ENCODE measurements around the gene C12orf42. TPM values are rescaled to one million over a fixed set of nuclear protein-coding genes. Genes with fewer than 3 reads are reported as not detected.

C12orf42 gene
- total and polyA plus RNA-seq, 2 of the 4 experiments (the other 2 are of a cell fraction): not detected

DNA sequence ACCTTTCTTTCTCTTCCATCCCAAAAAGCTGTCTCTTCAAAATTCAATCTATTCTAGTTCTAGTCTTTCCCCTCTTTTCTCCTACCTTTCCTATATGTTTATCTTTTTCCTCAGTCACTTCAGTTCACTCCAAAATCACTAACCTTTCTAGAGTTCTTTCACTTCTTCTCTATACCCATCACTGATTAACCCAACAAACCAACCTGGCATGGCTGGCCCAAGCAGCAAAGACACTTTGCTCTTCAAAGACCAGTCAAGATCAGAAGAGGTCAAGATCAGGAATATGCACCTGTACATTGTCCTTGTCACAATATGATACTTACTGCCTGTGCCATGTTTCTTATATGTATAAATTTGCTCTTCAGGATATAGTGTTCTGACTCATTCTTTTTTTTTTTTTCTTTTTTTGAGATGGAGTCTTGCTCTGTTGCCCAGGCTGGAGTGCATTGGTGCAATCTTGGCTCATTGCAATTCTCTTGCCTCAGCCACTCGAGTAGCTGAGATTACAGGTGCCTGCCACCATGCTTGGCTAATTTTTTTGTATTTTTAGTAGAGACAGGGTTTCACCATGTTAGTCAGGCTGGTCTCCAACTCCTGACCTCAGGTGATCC, 112.9 kb downstream of the C12orf42 start:
- Histone ChIP-seq H4K91ac (ENCODE audit: insufficient read depth, low read depth, low read length) (no peak overlapping the region), H3K27ac (ENCODE audit: insufficient read depth, low read length) (no peak overlapping the region), H3K56ac (ENCODE audit: extremely low read depth, insufficient read depth, low read length) (no peak overlapping the region), H2BK5ac (ENCODE audit: low read depth, low read length, poor library complexity, severe bottlenecking) (no peak overlapping the region), H3K36me3 (ENCODE audit: control insufficient read depth, insufficient read depth, low read length) (no peaks in the 10 kb centered on the region), H3K9me1 (ENCODE audit: insufficient read depth, low read length) (no peaks in the 10 kb centered on the region), H3K18ac (ENCODE audit: low read depth, low read length) (no peak overlapping the region), H2AFZ (replicated peaks; ENCODE audit: low read length, poor library complexity) (no peak overlapping the region), H3K4me2 (ENCODE audit: low read depth, low read length) (no peak overlapping the region), H2AK5ac (ENCODE audit: low read depth, low read length) (no peak overlapping the region), H3K27me3 (ENCODE audit: control insufficient read depth, insufficient read depth, low read length) (no peaks in the 10 kb centered on the region), H3K79me1 (ENCODE audit: low read depth in 1 of 2, low read length in 2 of 2) (no peaks in the 10 kb centered on the region), H3K4ac (ENCODE audit: low read depth, low read length) (no peak overlapping the region), H3K4me3 (ENCODE audit: insufficient read depth, low read depth, low read length) (no peak overlapping the region), H4K5ac (ENCODE audit: low read depth, low read length) (no peak overlapping the region), H2BK20ac (ENCODE audit: low read depth, low read length) (no peak overlapping the region), H3K23ac (ENCODE audit: low read depth, low read length) (no peak overlapping the region), H4K8ac (ENCODE audit: low read depth in 2 of 2, low read length in 2 of 2) (no peak overlapping the region), H3K14ac (replicated peaks; ENCODE audit: low read depth, low read length) (no peak overlapping the region), H2AK9ac (replicated peaks; ENCODE audit: low read depth, low read length, poor library complexity) (no peak overlapping the region), H3K9me3 (ENCODE audit: control insufficient read depth, insufficient read depth, low read length) (peaks cover 10% of the 10 kb centered on the region), H2BK15ac (ENCODE audit: low read depth, low read length) (no peak overlapping the region), H4K20me1 (ENCODE audit: insufficient read depth, low read length) (no peaks in the 10 kb centered on the region), H3K9ac (ENCODE audit: low read depth, low read length) (no peak overlapping the region), H3K4me1 (ENCODE audit: control insufficient read depth, insufficient read depth, low read length) (no peaks in the 10 kb centered on the region), H2BK120ac (ENCODE audit: low read depth, low read length) (no peak overlapping the region)
- POLR2A ChIA-PET (ENCODE audit: unreplicated experiment): no interaction called here
- WGBS, 2 experiments (ENCODE audit: extremely low coverage in 2 of 2, insufficient read length in 1 of 2): no CpG with 5 or more reads among the region's 1 CpG
- no TSS peak for BruUV-seq (replicated peaks)
- dilution Hi-C loops (cut with HindIII; ENCODE audit: low sequenced_read_pairs, unreplicated experiment) (no loop called here), intact Hi-C loops (cut with micrococcal nuclease) (no loop called here), in situ Hi-C loops (cut with MboI; ENCODE audit: low sequenced_read_pairs) (no loop called here)
- ATAC-seq (ENCODE audit: low read depth) (no peak), DNase-seq (no peak)
- CTCF ChIA-PET: no interaction called here
- TF ChIP-seq MAZ (IDR thresholded peaks at IDR 0.05; ENCODE audit: borderline replicate concordance, low read depth, low read length) (no peak), CHD1 (IDR thresholded peaks at IDR 0.05; ENCODE audit: low read depth, low read length) (no peak), NFE2L2 (IDR thresholded peaks at IDR 0.05; ENCODE audit: low read depth, low read length) (no peak), RAD21 (IDR thresholded peaks at IDR 0.05; ENCODE audit: low read length) (no peak), POLR2A (IDR thresholded peaks at IDR 0.05; ENCODE audit: low read depth, low read length) (no peak), MXI1 (IDR thresholded peaks at IDR 0.05; ENCODE audit: borderline replicate concordance, low read depth, low read length) (no peak), BHLHE40 (IDR thresholded peaks at IDR 0.05; ENCODE audit: low read depth, low read length) (no peak), CEBPB (IDR thresholded peaks at IDR 0.05; ENCODE audit: low read depth, low read length) (no peak), RFX5 (IDR thresholded peaks at IDR 0.05; ENCODE audit: low read depth, low read length) (no peak), FOS (IDR thresholded peaks at IDR 0.05; ENCODE audit: low read depth, low read length) (no peak)
- TF ChIP-seq, protein P1, sequence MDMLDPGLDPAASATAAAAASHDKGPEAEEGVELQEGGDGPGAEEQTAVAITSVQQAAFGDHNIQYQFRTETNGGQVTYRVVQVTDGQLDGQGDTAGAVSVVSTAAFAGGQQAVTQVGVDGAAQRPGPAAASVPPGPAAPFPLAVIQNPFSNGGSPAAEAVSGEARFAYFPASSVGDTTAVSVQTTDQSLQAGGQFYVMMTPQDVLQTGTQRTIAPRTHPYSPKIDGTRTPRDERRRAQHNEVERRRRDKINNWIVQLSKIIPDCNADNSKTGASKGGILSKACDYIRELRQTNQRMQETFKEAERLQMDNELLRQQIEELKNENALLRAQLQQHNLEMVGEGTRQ (IDR thresholded peaks at IDR 0.05; ENCODE audit: low read depth, low read length): no peak
- TF ChIP-seq, protein P2, sequence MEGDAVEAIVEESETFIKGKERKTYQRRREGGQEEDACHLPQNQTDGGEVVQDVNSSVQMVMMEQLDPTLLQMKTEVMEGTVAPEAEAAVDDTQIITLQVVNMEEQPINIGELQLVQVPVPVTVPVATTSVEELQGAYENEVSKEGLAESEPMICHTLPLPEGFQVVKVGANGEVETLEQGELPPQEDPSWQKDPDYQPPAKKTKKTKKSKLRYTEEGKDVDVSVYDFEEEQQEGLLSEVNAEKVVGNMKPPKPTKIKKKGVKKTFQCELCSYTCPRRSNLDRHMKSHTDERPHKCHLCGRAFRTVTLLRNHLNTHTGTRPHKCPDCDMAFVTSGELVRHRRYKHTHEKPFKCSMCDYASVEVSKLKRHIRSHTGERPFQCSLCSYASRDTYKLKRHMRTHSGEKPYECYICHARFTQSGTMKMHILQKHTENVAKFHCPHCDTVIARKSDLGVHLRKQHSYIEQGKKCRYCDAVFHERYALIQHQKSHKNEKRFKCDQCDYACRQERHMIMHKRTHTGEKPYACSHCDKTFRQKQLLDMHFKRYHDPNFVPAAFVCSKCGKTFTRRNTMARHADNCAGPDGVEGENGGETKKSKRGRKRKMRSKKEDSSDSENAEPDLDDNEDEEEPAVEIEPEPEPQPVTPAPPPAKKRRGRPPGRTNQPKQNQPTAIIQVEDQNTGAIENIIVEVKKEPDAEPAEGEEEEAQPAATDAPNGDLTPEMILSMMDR (conservative IDR thresholded peaks at IDR 0.05; ENCODE audit: low read depth, low read length): no peak
- TF ChIP-seq, protein P3, sequence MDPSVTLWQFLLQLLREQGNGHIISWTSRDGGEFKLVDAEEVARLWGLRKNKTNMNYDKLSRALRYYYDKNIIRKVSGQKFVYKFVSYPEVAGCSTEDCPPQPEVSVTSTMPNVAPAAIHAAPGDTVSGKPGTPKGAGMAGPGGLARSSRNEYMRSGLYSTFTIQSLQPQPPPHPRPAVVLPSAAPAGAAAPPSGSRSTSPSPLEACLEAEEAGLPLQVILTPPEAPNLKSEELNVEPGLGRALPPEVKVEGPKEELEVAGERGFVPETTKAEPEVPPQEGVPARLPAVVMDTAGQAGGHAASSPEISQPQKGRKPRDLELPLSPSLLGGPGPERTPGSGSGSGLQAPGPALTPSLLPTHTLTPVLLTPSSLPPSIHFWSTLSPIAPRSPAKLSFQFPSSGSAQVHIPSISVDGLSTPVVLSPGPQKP (IDR thresholded peaks at IDR 0.05; ENCODE audit: borderline replicate concordance, low read depth, low read length): no peak

All from IMR-90 (cell line).